HS-5 (cell line): Measurements from ENCODE around the gene CD27.

Source experiments
- DNase-seq: peaks from one replicate; pipeline ENCODE4 v3.0.0-alpha.2; 2012; ENCODE audit warnings: low read depth

The CD27 gene

GRCh38 chr12:6434205-6435140, 10.3 kb upstream of the CD27 start:
- no peak for DNase-seq

GRCh38 chr12:6435961-6436715, 8.6 kb upstream of the CD27 start:
- DNase-seq = no peak

GRCh38 chr12:6437586-6437985, 7.2 kb upstream of the CD27 start:
- no peak for DNase-seq

GRCh38 chr12:6438345-6438744, 6.4 kb upstream of the CD27 start:
- no peak for DNase-seq

GRCh38 chr12:6440391-6440790, 4.4 kb upstream of the CD27 start:
- no peak for DNase-seq

GRCh38 chr12:6442836-6443235, 1.9 kb upstream of the CD27 start:
- no peak for DNase-seq

GRCh38 chr12:6443361-6443983, 1.3 kb upstream of the CD27 start:
- DNase-seq = no peak

- no peak for DNase-seq
Measured at GRCh38 chr12:6444031-6444430, 724 bp upstream of the CD27 start.

GRCh38 chr12:6450091-6450868, 5.5 kb downstream of the CD27 start:
- no peak for DNase-seq

- DNase-seq = no peak
Measured at GRCh38 chr12:6450869-6451347, 6.2 kb downstream of the CD27 start.

GRCh38 chr12:6451348-6452244, 6.8 kb downstream of the CD27 start, which contains the start of gene TAPBPL:
TSS of gene TAPBPL (plus strand) at chr12:6452042. CDS start at chr12:6452249, 207 bp downstream.
- DNase-seq = peak; percentile 60

- DNase-seq = no peak
Measured at GRCh38 chr12:6452245-6452943, 7.6 kb downstream of the CD27 start.

GRCh38 chr12:6452944-6453630, 8.3 kb downstream of the CD27 start:
- DNase-seq = no peak

GRCh38 chr12:6457220-6457945, 12.6 kb downstream of the CD27 start:
- DNase-seq = no peak

GRCh38 chr12:6458281-6459003, 13.7 kb downstream of the CD27 start:
- no peak for DNase-seq

- no peak for DNase-seq
Measured at GRCh38 chr12:6459004-6459337, 14.2 kb downstream of the CD27 start.

GRCh38 chr12:6460751-6461371, 16.1 kb downstream of the CD27 start:
- DNase-seq = no peak
